Activated T-cell treated with anti-CD3 and anti-CD28 coated beads for 48 hours (primary cell): ENCODE measurements around the gene FN1.
"Not testable (repeated sequence)": the region's sequence is repeated elsewhere in the genome, so short reads cannot be mapped to it uniquely, and the experiment has no call there.

ENCODE experiments used
- DNase-seq: peaks from one replicate; pipeline ENCODE4 v3.0.0-alpha.2; 2020; ENCODE audit warnings: low read depth

FN1 gene

DNA sequence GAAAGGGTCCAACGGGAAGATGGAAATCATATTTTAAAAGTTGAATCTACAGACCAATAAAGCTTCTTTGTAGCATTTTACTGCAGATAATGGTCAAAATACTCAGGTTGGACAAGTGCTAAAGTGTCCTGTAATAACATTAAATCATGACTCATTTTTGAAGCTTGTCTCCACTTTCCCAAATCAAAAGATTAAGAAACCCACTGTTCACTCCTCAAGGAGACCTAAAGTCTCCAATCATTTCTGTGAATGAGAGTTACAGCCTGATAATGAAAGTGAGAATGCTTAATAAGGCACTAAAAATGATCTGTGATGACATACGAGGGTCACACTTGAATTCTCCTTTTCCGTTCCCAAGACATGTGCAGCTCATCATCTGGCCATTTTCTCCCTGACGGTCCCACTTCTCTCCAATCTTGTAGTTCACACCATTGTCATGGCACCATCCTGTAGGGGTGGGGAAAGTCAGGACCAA is 70.6 kb downstream of the FN1 start:
- DNase-seq, result no peak

DNA sequence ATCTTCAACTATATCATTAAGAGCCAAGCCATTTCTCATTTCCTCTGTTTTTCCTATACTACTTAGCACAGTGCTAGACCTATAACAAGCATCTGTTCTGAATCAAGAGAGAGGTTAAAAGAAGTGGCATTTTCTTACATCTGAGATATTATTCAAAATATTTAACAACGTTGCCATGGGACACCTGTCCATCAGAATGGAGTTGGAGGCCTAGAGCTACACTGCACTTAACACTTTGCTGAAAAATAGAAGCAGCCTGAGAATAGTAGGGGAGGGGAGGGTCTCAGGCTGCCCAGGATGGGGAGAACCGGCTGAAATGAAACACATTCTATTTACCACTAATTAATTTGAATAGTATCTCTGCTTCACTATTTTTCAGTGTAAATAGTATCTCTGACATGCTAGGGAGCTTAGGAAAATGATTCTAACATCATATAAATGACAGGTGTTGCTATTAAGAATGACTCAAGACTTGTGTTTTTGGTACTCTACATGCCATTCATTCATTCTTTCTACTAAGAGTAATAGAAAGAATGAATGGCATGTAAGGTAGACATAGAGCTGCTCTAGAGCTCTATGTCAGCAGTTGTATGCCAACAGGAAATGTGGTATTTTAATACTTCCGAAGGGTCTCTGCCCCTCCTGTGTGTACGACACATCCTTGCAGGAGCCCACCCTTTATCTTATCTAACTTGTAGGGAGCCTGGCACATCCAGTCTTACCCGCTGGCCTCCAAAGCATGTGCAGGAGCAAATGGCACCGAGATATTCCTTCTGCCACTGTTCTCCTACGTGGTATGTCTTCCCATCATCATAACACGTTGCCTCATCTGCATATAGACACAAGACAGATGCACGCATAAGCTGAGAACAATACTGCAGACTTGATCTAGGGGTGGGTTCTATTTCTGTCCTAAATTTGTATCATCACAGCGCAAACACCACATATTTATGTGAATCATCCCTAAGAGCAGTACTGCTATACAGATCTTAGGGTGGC is 71.4 kb downstream of the FN1 start:
- no peak for DNase-seq

DNA sequence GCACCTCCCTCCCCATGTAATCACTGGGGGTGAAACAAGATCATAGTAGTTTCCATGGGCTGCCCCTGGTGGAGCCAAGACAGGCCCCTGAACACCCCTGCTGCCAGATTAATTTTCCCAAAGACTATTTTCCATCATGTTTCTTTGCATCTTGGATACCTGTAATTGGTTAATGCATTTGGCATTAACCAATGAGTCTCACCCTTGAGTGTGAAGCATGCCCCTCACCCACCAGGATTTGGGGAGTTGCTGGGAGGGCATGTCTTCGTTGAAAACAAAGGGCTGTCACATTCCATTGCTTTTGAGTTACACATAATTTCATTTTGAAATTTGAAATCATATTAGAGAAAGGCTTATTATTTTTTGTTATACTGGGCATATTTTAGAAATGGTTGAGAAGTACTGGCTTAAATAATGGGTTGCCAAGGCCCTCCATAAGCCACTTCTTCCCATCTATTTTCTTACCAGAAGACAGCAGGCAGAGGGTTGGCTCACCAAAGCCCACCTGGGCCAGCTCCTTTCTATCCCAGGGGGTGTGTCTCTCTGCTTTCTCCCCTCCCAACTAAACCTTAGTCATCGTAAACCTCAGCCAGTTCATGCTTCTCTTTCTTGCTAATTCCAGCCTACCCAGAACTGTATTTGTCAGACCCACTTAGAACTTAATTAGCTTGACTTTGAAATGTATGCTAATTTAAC is 72.3 kb downstream of the FN1 start:
- DNase-seq, result no peak

DNA sequence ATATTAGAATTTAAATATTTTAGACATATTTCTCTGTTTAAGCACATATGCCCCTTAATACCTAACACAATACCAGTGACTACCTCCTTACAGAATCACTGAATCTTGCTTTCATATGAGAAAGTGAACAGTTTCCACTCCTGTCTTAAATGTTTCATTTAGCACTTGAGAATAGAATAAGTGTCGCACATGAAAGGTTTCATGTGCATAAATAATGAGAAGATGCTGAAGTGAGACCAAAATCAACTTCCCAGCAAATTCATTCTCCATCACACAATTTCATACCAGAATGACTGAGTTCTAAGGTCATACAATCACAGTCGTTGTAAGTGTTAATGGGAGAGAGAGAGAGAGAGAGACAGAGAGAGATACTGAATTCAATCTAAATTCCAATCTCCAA is 72.8 kb downstream of the FN1 start:
- DNase-seq, result no peak

DNA sequence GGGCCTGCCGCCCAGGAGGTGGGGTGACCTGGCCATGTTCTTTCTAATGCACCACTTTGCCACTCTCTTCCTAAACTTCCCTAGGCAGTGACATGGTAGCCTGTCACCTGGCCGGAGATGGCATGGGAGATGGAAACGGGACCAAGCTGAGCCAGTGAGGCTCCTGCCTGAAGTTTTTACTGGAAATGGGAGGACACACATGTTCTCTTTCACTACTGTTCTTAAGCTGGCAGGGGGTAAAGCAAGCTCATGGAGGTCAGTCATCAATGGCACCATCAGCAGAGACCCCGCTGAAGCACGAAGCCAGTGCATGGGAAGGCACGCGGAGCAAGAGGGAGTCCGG is 73.3 kb downstream of the FN1 start:
- DNase-seq, result no peak

DNA sequence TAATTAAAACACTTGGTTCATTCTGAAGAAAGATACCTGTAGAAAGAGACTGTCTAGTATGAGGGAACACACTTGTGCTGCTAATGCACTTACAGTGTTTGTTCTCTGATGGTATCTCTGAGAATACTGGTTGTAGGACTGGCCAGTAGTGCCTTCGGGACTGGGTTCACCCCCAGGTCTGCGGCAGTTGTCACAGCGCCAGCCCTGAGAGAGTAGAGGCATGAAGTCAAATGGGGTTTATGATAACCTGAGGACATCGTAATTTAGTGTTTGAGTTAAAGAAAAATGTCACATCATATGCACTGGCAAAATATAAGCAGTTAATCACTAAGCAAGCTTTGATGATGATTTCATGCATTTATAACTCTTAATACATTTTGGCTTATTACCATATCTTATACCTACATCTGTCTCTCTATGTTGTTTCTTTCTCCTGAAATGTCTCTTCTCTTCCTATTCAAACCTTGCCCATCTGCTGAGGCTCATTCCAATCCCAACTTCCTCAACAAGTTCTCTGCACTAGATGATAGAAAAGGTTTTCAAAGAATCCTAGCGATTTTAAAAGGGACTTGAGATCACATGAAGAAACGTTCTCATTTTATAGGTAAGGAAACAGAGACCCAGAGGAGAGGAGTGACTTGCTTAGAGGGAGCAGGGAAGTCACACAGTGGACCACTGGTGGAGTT is 73.8 kb downstream of the FN1 start:
- no peak for DNase-seq

DNA sequence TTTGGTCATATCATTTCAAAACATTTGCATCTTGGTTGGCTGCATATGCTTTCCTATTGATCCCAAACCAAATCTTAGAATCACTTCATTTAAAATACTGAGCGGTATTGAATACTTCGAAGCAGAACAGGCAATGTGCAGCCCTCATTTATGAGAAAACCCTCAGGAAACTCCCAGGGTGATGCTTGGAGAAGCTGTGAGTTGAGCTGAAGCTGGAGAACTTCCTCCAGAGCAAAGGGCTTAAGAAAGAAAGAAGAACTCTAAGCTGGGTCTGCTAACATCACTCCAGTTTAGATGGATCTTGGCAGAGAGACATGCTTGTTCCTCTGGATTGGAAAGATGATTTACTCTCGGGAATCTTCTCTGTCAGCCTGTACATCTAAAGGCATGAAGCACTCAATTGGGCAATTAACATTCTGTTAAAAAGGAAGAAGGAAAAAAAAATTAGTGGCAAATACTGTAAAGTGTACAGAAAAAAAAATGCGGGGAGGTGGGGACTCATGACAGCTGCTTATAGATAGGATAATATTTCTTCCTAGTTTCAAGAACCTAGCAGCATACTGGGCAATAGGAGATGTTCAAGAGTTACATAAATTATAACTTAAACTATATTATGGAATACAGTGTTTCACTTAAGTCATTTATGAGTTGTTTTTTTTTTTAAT is 74.5 kb downstream of the FN1 start:
- no peak for DNase-seq

DNA sequence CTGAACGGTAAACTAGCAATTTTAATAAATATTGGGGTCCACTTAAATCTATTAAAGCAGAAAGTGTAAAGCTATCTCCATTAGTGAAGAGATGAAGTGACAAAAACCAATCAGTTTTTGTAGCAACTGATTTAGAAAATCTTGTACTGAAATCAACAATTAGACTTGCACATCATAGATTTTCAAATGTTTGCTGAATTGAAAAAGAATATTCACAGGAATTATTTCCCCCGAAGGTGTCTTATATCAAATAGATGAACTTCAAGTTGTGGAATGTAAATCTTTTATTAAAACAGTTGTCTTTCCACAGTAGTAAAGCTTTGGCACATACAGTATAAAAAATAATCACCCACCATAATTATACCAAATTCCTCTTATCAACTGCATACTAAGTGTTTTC is 75.3 kb downstream of the FN1 start:
- no peak for DNase-seq

DNA sequence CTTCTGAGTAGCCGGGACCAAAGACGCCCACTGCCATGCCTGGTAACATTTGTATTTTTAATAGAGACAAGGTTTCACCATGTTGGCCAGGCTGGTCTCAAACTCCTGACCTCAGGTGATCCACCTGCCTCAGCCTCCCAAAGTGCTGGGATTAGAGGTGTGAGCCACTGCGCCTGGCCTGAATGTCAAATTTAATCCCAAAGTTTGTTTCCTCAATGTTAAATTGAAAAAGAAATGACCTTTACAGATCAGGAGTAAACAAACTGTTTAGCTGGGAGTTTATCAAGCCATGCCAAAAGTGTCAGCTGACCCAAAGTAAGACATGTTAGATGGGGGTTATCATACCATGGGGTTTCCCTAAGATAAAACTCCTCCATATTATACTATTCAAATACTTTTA is 75.8 kb downstream of the FN1 start:
- not testable (repeated sequence) for DNase-seq

DNA sequence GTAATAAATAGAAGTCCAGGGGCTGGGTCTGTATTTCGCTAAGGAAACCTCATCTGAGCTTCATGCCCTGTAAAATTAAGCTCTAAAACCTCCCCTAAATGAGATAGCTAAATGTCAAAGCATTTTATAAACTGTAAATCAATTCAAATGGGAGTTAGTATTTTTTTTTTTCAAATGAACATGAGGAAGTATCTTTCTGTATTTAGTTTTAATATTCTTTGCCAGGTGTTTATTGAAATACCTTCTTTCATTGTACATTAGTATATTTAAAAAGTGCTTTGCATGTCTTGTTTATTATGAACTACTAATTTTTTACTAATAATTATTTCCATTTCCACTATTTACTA is 76.3 kb downstream of the FN1 start:
- no peak for DNase-seq

DNA sequence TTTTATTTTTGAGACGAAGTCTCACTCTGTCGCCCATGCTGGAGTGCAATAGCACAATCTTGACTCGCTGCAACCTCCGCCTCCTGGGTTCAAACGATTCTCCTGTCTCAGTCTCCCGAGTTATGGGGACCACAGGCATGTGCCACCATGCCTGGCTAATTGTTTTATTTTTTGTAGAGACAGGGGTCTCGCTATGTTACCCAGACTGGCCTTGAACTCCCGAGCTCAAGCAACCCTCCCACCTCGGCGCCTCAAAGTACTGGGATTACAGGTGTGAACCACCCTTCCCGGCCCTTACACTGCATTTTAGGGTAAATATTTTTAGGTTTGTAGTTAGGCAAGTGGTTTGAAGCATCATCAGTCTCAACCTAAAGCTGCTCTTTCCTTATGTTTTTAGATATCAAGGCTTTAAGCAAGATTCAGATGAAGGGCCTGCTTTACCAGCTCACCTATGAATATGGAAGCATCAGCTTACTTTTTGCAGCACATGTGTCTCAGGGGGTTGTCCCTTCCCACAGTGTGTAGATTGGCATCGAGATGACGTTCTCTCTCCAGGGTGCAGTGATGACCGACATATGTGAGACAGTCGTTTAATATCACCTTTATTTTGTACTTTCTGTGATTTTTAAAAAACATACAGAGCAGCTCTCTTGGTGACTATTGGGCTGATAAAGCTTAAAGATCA is 76.8 kb downstream of the FN1 start:
- no peak for DNase-seq

DNA sequence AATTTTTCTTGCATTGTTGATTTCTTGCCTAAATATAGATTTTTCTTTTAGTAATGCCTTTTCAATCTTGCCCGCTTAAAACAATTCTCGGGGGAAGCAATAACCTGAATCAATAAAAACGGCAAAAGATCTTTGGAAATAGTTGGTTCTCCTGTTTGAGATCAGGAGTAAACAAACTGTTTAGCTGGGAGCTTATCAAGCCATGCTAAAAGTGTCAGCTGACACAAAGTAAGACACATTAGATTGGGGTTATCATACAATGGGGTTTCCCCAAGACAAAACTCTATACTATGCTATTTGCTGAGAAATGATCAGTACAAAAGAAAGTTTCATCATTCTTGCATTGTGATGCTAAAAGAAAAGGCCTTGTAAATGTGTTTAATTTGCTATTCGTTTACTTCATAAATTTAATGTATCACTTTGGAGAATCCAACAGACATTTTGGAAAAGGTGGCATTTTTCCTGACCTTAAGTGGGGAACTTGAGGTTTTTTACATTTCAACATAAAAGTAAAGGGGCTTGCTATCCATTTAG is 77.5 kb downstream of the FN1 start:
- DNase-seq, result no peak

DNA sequence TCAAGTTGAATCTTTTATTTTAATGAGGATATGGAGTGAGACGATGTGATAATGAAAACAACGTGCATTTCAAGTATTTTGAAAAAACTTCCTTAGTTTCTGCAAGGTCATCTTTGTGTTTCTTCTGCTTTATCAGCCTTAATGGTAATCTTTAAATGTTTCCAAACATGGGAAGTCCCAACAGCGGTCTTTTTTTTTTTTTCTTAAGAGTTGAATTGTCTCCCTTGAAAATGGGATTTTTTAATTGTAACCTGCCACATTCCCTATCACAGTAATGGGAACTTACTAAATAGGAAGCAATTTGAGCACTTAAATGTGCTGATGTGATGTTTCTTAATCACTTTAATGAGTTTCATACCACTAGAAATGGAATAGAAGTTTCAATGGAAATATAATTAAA is 78.2 kb downstream of the FN1 start:
- DNase-seq, result no peak

DNA sequence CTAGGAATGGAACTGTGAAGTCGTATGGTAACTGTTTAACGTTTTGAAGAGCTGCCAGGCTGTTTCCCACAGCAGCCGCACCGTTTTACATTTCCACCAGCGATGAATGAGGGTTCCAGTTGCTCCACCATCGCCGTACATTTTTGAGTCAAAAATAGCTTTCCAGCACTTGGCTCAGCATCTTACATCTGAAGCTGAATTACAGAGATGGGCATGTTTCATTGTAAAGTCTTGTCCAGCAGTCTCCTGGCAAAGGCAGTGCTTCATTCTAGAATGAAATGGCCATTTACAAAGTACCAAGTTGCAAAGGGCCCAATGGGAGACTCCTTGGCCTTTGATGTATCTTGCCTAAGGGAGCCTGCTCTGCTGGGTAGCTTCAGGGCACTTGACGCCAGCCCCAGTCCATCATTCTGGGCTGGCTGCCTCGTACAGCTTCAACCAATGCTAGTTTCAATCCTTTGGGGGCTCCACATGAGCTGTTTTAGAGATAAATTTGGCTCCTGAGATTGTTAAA is 78.9 kb downstream of the FN1 start:
- DNase-seq, result no peak

DNA sequence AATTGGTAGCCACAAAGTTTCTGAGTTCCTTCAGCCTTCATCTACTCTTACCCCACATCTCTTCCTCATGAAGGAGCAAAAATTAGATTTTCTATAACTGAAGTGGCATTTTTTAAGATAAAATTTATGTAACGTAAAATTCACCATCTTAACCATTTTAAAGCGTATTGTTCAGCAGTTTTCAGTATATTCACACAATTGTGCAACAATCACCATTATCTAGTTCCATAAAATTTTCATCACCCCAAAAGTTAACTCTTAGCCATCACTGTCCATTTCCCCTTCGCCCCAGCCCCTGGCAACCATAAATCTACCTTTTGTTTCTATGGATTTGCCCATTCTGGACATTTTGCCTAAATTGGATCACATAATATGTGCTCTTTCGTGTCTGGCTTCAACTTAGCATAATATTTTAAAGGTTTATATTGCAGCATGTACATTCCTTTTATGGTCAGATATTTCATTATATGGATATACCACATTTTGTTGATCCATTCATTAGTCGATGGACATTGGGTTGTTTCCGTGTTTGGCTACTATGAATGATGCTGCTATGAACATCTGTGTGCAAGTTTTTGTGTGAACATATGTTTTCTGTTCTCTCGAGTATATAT is 79.4 kb downstream of the FN1 start:
- no peak for DNase-seq

DNA sequence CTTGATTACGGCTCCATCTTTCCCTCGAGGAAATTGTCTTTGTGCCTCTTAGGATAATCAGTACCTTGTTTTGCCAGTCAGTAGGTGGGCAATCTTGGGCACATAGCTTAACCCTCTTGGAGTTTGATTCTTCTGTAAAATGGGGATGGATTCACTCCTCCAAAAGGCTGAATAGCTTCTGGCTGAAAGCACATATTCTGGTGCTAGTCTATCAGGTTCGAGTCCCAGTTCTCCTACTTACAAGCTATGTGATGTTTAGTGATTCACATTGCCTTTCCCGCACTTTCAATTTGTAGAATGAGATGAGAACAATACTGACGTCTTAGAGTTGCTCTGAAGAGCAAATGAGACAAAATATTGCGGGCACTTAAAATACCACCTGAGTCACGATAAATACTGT is 80.1 kb downstream of the FN1 start:
- DNase-seq, result no peak

DNA sequence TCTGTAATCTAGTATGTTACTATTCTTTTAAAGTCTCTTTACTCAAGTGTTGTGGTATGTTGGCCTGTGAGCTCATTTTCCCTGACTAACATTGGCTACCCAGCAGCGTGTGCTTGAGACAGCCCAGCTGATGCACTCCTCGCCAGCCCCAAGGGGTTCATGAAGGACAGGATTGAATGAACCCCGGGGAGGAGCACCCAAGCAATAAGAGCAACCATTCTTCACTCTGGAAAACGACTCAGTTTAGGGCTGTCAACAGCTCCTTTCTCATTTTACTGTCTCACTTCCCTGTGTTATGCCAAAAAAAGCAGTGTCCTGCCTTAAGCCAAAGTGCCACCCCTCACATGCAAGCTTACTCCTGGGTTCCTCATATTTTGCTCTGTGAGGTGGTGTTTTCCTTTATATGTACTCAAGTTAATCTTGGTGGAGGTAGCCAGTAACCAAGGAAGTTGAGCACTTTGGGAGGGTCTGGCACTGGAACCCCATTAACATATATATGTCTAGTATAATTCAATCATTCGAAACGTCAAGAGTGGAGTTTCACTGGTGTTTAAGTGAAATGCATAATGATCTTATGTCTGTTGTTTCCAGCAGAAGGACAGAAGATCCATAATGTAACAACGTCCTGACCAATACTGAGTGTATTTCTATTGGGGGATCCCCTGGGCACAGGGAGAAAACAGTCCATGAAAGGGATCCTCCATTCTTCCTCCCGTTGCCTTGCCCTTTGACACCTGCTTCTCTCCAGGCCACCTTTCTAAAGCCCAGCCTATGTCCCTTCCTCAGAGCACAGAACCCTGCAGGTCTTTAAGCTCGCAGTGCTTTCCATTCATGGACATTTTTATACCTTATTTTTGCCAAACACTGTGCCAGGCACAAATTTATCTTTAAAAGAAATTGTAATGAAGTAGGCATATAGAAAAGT is 80.8 kb downstream of the FN1 start:
- no peak for DNase-seq

DNA sequence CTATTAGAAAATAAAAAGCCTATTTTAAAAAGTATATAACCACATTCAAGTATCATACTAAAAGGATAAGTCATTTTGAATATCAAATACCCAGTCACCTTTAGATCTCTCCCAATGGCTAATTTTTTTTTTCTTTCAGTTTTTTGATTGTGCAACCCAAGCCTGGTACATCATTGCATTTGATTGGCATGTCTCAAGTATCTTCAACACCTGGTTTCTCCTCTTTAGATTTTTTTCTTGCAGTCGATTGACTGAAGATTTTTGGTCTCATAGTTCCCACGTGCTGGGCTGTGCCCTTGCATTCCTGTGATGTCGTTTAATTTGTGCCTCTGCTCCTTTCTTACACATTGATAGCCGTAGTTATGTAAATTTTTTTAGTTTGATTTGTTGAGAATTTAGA is 83.3 kb downstream of the FN1 start:
- DNase-seq, result no peak

DNA sequence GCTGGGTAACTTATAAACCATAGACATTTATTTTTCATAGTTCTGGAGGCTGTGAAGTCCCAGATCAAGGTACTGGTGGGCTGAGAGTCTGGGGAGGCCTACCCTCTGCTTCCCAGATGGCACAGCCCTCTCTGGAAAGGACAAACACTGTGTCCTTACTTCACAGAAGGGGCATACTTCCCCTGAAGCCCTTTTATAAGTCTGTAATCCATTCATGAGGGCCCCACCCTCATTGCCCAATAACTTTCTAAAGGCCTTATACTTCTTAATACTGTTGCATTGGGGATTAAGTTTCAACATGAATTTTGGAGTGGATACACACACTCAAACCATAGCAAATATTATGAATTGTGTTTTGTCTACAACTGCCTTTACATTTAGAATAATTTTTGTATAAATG is 88.0 kb downstream of the FN1 start:
- no peak for DNase-seq
